GM12892 (cell line): Measurements from ENCODE around the gene SLC15A3.

Experiments
- POLR2A ChIP-seq: IDR thresholded peaks from 2 replicates; pipeline ENCODE4 v1.6.1; 2011; ENCODE audit warnings: low read depth, low read length, control low read depth
- TAF1 ChIP-seq: IDR thresholded peaks from 2 replicates; pipeline ENCODE4 v1.6.1; 2011; ENCODE audit warnings: low read depth, mild to moderate bottlenecking, control low read depth, low read length, borderline replicate concordance

- TF ChIP-seq POLR2A: no peak
- TF ChIP-seq TAF1: no peak
These were observed 46.9 kb downstream of the SLC15A3 start for GRCh38 chr11:60905047-60905446.
